HG02973 (cell line): ENCODE measurements around the gene KIAA0513.
A peak's percentile ranks its signal among the peaks of the same experiment; 100 is the strongest.

Source experiments
- ATAC-seq: cut with Tn5 transposase; IDR thresholded peaks from one replicate; pipeline ENCODE4 v1.9.1; 2021; ENCODE audit warnings: moderate library complexity; ENCODE audit not compliant: unreplicated experiment

KIAA0513 gene

DNA sequence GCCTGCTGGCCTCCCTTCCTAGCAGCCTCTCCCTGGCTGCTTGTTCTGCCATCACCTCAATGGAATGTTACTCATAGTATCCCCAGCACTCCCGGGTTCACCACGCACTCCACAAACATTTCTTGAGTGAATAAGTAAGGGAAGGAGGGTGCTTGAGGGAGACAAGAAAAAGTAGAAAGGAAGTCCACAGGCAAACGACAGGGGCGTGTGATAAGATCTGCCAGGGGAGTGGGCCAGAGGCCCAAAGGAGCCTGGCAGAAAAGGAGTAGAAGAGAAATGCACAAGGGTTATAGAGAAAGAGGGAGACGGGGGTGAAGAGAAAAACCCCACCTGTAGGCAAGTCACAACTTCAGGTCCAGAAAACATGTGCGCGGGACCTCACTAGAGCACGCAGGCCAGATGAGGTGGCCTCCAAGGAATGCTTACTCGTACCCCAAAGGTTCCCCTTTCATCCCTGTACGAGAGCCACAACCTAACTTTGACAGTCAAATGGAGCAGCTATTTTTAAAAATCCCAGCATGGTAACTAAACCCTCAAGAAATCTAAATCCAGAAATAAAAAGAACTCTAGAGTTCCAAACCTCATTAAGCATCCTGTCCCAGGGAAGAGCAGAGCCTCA lies 22.9 kb upstream of the KIAA0513 start:
- no peak for ATAC-seq

DNA sequence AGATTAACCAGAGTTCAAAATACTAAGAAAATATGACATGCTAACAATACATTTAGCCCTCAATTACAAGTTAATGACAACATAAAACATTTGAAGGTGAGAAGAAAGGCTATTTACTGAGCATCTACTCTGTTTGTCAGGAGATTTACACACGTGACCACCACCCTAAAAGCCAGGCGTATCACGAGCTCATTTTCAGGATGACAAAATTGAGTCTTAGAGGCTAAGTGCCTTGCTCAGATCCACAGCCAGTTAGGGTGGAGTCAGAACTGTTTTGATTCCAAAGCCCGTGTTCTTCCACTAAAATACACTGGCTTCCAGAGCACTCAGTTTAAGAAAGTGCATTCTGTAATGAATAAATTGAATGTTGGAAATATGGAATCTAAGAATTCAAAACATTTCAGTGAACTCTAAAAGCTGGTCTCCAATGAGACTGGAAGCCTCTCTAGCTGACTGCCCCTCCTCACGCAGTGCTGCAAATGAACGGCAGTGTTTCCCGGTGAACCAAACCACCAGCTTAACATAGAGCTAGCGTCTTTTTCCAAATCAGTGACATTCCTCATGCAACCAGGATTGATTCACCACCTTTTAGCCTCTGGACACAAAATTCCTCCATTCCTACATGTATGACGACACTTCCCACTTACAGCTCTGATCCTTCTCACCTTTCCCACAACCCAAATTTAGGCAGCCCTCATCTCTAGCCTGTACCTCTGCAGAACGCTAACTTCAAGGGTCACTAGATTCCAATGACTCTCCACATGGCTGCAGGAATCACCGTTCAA lies 22.1 kb upstream of the KIAA0513 start:
- no peak for ATAC-seq

DNA sequence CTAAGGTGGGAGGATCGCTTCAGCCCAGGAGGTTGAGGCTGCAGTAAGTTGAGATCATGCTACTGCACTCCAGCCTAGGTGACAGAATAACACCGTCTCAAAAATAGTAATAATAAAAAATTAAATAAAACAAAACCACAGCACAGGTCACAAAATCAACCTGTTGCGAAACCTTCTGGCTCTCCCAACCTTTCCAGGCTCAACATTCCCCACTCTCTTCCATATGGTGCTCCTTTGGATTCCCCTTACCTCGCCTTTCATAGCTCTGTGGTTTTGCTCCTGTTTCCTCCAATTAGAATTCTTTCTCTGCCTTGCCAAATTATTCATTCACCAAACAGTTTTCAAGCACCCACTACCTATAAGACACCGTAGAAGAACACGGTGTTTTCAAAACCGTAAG lies 21.0 kb upstream of the KIAA0513 start:
- ATAC-seq, result no peak

DNA sequence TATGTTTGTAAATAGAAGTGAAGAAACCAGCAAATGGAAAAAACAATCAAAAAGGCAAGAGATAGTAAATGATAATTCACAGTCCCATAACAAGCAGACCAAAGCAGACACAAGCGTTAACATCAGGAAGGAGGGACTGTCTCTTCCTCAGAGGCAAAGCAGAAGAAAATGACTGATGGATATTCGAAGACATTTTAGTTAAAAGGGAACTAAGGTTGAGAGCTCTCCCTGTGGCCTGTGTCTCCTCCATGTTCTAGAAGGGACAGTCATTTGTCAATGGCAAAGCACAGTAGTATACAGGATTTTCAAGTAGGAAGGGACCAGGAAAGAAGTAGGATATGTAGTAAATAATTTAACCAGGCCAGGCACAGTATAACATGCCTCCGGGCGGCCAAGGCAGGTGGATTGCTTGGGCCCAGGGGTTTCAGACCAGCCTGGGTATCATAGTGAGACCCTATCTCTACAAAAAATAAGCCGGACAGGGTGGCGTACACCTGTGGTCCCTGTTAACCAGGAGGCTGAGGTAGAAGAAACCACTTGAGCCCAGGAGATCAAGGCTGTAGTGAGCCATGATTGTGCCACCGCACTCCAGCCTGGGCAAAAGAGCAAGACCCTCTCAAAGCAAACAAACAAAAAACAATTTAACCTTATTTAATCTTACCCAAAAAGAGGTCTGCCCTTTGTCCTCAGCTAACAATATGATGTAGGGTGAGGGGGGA lies 19.9 kb upstream of the KIAA0513 start:
- no peak for ATAC-seq

DNA sequence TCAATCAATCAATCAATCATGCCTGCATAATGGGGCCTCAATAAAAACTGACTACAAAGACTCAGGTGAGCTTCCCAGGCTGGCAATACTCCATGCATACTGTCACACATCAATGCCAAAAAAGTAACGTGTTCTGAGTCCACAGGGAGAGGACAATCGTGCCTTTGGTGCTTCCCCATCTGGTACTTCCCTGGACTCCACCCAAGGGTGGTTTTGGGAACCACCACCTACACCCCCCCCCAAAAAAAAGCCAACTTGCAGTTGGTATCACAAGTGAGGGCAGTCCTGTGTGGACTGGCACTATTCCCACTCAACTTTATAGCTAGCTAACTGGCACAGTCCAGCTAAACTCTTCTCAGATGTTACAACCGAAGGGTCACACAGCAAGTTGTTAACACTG lies 19.3 kb upstream of the KIAA0513 start:
- ATAC-seq, result no peak

DNA sequence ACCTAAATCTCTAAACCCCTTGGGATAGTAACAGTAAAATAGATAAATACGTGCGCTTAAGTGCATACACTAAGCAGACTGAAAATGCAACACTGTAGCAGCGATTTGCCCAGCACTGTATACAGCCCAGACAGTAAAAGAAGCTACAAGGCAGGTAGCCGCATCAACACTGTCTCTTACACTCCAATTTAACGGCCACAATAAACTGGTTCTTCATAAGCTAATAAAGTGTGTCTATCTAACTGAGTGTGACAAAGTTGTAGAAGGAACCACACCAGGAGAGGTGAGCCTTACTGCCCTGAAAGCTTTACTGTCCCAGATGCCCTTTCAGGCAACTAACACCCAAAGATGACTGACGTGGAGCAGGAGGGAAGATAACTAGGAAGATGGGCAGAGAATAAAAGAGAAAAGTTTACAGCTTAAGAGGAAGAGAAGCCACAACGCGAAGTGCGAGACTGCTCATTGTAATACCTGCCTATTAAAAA lies 17.1 kb upstream of the KIAA0513 start:
- ATAC-seq, result no peak

DNA sequence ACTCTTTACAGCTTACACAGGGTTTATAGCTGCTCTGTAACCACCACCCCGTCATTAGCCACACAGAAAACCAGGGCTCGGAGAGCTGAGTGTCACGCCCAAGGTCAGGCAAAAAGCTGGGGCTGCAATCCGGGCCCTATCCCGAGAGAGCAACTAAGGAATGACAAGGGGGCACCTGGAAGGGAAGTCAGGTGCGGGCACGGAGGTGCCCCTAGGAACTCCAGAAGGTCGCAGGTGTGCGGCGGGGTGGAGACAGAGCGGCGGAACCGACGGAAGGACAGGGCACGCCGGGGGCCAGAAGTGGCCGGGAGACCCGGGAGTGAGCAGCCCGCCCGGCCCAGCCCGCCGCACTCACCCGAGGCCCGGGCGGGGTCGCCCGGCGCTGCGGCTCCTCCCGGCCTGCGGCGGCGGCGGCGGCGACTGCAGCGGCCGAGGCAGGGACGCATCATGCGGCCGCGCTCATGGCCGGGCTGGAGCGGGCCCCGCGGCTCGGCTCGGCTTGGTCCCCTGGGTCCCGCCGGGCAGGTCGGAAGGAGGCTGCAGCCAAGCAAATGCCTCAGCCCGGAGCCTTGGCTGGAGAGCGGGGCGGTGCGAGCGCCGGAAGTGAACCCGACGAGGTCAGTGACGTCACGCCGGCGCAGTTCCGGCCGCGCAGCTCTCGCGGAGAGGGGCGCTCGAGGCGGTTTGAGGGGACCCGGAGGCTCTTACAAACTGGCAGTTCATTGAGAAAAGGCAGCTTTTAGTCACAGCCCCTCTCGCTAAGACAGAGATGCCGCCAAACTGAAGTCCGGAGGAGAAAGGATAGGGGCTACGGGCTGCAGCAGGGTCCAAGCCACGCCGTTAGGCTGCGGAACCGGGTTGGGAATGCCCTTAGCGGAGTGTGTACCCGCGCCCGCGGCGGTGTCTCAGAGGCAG lies 16.4 kb upstream of the KIAA0513 start, which contains the start of gene ZDHHC7:
ZDHHC7 (minus strand) TSS at position 605 of the 915 bp plus-strand sequence. CDS start 20,917 bp downstream, outside the sequence.
- ATAC-seq, result peak; percentile 87

DNA sequence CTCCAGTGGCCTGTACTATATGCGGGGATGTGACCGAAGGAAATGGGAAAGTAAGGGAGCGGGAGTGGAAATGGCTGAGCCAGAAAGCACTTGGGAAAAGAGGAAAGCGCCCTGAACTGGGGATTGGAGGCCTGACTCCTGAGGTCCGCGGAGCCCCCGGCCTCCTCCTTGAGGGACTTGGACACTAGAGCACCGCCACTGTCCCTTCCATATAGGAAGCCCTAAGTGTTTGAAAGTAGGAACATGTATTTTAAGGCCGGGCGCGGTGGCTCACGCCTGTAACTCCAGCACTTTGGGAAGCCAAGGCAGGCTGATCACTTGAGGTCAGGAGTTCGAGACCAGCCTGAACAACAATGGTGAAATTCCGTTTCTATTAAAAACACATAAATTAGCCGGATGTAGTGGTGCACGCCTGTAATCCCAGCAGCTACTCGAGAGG lies 15.7 kb upstream of the KIAA0513 start:
- no peak for ATAC-seq

DNA sequence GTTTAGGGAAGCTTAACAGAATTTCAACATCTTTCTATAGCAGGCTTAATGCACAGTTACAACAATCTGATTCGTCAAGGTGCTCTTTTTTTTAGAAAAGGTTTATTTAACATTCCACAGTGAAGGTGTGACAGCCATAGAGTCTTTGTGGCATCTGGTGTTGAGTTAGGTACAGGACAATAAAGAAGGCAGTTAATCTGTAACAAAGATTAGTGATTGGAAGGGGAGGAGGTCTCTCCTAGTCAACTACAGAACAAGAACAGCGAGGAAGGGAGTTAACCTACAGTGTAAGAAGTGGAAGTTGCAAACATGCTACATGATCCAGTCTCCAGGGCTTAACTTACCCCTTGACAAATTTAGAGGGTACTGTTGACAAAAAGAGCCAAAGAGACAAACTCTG lies 13.3 kb upstream of the KIAA0513 start:
- ATAC-seq, result no peak

DNA sequence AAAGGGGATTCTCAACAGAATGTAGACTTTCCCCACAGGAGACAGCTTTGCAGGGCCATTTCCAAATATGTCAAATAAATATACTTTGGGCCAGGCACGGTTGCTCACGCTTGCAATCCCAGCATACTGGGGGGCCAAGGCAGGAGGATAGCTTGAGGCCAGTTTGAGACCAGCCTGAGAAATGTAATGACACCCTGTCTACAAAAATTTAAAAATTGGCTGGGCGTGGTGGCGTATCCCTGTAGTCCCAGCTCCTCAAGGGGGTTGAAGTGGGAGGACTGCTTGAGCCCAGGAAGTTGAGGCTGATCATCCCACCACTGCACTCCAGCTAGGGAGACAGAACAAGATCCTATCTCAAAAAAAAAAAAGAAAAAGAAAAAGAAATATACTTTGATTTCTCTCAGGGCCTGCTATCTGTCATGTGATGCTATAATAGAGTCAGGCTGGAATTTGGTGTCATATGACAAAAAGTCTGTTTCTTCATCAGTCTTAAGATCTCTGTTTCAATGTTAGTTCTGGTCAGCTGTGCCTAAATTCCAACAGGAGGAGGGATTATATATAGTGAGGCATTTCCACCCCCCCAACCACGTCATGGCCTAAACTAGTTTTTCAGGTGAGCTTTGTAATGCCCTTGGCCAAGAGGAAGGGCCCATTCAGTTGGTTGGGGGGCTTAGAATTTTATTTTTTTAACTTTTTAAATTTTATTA lies 12.0 kb upstream of the KIAA0513 start:
- ATAC-seq, result no peak

DNA sequence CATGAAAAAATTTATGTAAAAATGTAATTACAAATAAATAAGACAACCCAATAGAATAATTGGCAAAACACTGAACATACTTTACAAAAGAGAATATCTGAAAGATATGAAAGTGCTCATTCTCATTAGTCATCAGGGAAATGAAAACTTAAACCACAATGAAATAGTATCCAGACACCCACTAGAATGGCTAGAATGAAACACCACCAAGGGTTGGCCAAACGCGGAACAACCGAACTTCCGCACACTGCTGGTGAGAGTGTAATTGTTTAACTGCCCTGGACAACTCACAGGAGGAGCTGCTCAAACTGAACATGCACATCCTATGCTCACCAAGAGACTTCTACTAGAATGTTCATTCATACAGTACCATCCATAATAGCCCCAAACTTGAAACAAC lies 10.4 kb upstream of the KIAA0513 start:
- peak; percentile 71 for ATAC-seq

DNA sequence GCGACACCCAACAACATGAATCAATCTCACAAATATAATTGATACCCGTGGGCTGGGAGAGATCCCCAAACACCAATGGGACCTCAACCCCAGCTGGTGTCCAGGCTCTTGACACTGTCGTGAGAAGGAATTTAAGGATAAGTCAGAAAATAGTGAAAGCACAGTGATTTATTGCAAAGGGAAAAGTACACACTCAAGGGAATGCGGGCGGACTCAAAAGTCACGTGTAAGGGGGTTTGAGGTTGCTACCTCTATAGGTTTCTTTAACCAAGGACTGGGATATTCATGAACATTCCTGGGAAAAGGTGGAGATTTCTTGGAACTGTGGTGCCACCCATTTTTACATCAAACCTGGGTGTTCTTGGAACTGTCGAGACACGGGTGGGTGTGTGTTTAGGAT lies 10.0 kb upstream of the KIAA0513 start:
- ATAC-seq, result no peak

DNA sequence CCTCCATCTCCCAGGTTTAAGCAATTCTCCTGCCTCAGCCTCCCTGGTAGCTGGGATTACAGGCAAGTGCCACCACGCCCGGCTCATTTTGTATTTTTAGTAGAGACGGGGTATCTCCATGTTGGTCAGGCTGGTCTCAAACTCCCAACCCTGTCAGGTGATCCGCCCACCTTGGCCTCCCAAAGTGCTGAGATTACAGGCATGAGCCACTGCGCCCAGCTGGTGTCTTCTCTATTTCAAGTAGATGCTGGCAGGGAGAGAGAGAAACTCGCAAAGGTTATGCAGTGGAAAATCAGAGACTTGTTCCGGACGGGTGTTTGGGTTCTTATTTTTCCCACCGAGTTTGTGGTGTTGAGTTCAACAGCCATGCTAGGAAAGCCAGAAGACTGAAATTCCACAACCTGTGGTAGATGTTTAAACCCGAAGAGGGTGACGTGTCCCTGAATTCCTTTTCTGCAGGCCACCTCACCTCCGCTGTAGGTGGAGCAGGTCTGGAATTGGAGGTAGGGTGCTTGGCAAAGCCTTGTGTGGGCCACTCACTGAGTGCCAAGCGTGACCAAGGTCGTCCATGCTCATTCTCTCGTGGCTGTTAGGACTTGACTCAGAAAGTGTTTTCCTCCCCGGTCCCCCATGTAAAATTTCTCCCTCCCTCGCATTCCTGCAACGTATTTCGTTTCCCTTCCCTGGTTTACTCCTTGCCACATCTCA lies 8.9 kb upstream of the KIAA0513 start:
- ATAC-seq, result no peak

DNA sequence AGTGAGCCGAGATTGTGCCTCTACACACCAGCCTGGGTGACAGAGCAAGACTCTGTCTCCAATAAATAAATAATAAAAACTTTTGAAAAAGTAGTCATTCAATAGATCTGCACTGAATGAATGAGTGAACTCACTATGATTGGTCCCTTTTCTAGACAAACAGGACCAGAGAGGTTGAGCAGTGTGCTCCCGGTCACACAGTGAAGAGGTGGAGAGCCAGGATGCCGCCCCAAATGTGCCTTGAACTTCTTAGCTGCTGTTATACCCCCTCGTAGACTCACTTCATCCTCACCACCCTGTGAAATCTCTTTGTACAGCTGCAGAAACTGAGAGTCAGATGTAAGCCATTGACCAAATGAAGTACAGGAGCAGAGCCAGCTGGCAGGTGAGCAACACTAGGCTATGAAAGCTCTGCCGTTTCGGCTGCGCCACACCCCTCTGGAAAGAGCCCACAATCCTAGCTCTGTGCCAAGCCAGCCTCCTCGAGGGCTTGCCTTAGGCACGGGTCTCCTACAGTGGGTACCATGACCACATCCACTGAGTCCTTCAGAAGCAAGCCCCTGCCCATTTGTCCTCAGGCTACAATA lies 7.8 kb upstream of the KIAA0513 start:
- ATAC-seq, result no peak

DNA sequence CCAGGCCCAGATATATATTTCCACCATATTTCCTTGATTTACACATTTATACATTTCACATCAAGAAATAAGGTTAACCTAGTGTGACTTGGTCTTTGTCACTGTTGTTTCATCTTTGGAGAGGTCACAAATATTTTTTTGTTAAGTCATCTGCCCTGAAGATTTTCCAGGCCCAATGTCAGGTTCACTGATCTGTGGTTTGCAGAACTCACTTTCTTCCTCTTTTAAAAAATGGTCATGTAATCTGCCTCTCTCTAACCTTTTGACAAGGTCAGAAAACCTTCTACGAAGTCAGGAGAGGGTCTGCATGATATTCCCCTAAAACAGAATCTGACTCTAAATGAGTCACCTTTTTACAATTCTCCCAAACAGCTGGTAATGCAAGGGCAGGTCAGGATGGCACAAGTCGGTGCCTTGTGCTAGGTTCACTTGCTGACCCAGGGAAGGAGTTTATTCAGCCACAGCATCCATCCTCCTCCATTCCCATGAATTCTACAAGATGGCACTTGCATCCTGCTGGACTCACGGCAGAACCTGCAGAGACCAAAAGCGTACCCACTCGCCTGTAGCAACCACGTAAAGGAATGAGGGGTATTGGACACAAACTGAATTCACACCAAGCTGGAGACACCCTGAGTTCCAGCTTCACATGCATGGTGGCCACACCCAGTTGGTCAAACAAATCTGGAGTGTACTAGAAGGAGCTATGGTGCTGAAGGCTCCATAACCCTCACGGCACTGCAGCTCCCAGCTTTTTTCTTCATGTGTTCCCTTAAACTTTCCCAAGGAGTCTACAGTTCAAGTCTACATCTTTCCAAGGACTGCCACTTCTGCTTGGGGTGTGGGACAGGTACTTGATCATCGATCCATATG lies 1.6 kb upstream of the KIAA0513 start:
- no peak for ATAC-seq

DNA sequence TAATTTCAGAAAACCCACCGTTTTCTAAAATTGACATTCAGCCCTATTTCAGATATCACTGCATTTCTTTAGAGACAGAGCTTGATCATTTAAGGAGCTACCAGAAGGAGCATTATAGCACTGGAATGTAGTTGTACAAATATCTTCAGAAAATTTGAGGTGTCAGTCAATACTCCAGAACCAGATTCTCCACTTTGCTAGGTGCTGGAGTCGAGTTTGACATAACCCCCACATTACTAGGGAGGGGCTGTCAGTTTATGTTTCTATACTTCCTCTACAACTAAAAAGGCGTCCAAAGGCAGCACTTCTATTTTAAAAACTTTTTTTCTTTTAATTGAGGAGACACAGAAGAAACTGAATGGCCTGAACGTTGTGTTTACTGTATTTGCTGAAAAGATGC lies 892 bp upstream of the KIAA0513 start:
- no peak for ATAC-seq

DNA sequence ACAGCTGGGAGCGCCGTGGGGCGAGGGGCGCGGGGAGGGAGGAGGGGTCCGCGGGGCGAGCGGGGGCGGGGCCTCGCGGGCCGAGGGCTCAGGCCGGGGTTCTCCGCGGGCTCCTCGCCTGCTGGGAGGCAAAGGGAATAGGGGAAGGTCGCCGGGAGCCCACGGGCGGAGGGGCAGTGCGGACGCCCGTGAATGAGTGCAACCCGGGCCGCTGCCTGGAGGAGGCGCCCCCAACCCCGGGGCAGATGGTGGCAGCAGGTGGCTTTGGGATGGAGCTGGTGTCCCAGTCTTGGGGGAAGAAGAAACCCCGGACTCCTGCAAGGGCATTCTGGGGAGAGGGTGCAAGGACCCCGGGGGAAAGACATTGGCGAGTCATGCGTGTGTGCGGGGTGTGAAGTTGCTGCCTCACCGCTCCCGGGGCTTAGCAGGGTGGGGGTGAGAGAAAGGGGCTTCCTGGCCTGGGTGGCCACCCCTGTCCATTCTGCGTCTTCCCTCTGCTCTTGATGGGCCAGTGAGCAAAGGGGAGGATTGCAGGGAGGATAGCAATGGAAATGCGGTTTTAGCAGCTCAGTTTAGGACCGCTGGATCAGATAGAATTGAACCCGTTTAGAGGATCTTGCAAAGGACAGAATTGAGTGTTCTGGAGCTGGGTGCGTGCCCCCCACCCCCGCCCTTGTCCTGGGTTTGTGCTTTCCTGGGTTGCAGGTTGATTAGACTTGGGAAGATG lies 526 bp downstream of the KIAA0513 start:
- peak; percentile 9 for ATAC-seq
